Posterior cingulate gyrus (tissue), 11 donors: Measurements from ENCODE around the gene IL17RE.
"Not testable (repeated sequence)": the region's sequence is repeated elsewhere in the genome, so short reads cannot be mapped to it uniquely, and the experiment has no call there.

Experiments
- DNase-seq, 10 donors: peaks; one replicate each; pipeline versions ENCODE4 v3.0.0 to v3.0.0-alpha.2; 2020 to 2021; ENCODE audit warnings: mixed read lengths in 3 of 10
- intact Hi-C: fragments of 100-400 bp; cut with DNase I; formaldehyde crosslinking; loops from one replicate; pipeline ENCODE4 v1.15.1; 2023

Gene IL17RE

GRCh38 chr3:9932535-9932842 is 29.8 kb downstream of the IL17RE start:
- peak in 3 of 10 donors; percentile 49 to 92 (median 80) for DNase-seq
- intact Hi-C loops: loop anchor here (5.0 kb wide), 2 partner anchors 40 to 85 kb away; partner anchors contain the start of gene JAGN1

GRCh38 chr3:9932843-9933560 is 30.4 kb downstream of the IL17RE start:
- peak in 9 of 10 donors; percentile 58 to 95 (median 73) for DNase-seq
- intact Hi-C loops: loop anchor here (5.0 kb wide), 2 partner anchors 41 to 86 kb away; partner anchors contain the start of gene JAGN1

DNA sequence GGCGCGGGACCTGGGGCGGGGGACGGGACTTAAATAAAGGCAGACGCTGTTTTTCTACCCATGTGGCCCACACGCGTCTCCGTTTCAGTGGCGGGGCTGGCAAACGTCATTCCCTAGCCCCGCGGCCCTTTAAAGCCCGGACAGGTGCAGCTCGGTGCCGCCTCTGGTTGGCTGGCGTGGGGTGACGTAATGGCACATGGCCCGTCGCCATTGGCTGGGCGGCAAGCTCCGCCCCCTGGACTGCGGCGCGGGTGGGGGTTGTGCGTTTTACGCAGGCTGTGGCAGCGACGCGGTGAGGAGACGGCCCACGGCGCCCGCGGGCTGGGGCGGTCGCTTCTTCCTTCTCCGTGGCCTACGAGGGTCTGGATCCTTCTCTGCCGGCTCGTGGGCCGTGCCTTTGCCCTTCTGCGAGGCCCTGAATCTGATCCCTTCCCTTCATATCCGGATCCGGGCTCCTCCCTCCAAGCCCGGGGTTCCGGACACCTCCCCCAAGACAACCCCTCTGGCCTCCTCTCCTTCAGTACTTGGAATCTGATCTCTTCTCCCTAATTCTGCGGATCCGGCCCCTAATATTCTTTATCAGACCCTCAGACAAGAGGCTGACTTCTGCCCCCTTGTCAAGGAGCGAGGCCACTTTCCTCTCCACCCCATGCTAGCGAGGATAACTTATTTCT is 31.1 kb downstream of the IL17RE start, which contains the start of gene CRELD1:
TSS of gene CRELD1 (plus strand) at position 274 of the 674 bp plus-strand sequence. CDS start 605 bp downstream, outside the sequence.
- intact Hi-C loops: loop anchor here (5.0 kb wide), 2 partner anchors 41 to 86 kb away; partner anchors contain the start of gene JAGN1
- peak; percentile 95 to 100 (median 98) for DNase-seq

DNA sequence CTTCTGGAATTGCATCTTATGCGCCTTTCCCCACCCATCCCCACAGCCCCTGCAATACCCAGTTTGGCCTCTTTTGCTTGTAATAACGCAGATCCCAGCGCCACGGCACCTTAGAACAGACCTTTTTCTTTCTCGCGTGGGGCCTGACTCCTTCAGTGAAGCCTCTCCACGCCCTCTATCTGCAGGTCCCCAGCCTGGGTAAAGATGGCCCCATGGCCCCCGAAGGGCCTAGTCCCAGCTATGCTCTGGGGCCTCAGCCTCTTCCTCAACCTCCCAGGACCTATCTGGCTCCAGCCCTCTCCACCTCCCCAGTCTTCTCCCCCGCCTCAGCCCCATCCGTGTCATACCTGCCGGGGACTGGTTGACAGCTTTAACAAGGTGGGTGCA is 31.6 kb downstream of the IL17RE start:
- intact Hi-C loops: loop anchor here (5.0 kb wide), 2 partner anchors 42 to 87 kb away; partner anchors contain the start of gene JAGN1
- peak in 1 of 10 donors; percentile 83 for DNase-seq

GRCh38 chr3:9934993-9935392 is 32.3 kb downstream of the IL17RE start:
- intact Hi-C loops: loop anchor here (5.0 kb wide), 2 partner anchors 43 to 88 kb away; partner anchors contain the start of gene JAGN1
- no peak for DNase-seq

GRCh38 chr3:9935966-9936510 is 33.4 kb downstream of the IL17RE start:
- intact Hi-C loops: no loop called here
- DNase-seq: no peak

GRCh38 chr3:9937486-9938238 is 35.0 kb downstream of the IL17RE start:
- DNase-seq: peak in 1 of 10 donors; percentile 53
- intact Hi-C loops: no loop called here

DNA sequence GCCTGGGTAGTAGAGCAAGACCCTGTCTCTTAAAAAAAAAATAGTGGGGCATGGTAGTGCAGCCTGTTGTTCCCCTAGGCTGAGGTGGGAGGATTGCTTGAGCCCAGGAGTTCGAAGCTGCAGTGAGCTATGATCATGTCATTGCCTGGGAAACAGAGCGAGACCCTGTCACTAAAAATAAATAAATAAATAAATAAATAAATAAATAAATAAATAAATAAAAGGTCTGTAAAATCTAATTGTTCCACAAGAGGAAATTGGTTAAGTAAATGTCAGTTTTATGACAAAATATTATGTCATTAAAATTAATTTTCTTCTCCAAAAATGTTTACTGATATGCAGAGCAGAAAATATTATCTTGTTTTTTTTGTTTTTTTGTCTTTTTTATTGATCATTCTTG is 36.3 kb downstream of the IL17RE start:
- intact Hi-C loops: no loop called here
- DNase-seq: no peak

GRCh38 chr3:9939906-9940305 is 37.3 kb downstream of the IL17RE start:
- DNase-seq, intact Hi-C loops: not testable (repeated sequence)

- DNase-seq: no peak
Observed at GRCh38 chr3:9940746-9941145, 38.1 kb downstream of the IL17RE start.

DNA sequence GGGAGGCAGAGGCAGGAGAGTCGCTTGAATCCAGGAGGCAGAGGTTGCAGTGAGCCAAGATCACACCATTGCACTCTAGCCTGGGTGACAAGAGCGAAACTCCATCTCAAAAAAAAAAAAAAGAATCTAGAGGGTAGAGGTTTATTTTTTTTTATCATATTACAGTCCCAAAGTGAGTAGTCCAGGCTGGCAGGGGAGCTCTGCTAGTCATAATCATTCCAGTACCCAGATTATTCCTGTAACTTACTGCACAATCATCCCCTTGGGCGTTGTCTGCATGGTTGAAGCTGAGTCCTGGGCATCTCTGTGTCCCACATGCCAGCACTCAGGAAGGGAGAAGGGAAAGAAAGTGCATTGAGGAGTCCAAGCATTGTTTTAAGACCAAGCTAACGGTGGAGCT is 39.5 kb downstream of the IL17RE start:
- no peak for DNase-seq
- intact Hi-C loops: no loop called here

More at GRCh38 chr3:9940746-9941145, 38.1 kb downstream of the IL17RE start:
- intact Hi-C loops: no loop called here

DNA sequence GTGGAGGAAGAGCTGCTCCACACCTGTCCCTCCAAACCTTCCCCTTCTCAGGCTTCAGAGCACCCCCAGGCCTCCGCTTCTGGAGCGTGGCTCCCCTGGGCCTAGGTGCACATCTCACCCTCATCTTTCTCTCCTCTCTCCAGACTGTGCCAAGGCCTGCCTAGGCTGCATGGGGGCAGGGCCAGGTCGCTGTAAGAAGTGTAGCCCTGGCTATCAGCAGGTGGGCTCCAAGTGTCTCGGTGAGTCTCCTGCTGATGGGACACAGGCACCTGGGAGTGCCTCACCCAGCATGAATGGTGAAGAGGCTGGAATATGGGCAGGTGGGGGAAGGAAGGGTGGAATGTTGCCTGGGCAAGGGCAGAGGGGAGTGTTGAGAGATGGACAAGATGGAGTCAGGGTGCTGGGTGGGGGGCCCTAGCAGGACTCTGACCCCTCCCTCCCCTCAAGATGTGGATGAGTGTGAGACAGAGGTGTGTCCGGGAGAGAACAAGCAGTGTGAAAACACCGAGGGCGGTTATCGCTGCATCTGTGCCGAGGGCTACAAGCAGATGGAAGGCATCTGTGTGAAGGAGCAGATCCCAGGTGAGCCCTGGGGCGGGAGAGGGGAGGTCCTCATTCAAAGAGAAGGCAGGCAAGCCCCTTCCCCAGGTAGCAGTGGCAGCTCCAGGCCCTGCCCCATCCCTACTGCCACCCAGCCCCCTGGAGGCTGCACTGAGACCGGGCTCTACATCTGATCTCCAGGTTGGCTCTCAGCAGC is 40.5 kb downstream of the IL17RE start:
- intact Hi-C loops: no loop called here
- peak in 1 of 10 donors; percentile 61 for DNase-seq

DNA sequence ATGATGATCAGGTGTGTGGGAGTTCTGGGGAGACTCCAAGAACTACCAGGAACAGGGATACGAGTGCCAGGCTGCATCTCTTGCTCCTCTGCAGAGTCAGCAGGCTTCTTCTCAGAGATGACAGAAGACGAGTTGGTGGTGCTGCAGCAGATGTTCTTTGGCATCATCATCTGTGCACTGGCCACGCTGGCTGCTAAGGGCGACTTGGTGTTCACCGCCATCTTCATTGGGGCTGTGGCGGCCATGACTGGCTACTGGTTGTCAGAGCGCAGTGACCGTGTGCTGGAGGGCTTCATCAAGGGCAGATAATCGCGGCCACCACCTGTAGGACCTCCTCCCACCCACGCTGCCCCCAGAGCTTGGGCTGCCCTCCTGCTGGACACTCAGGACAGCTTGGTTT is 41.6 kb downstream of the IL17RE start:
- peak in 7 of 10 donors; percentile 48 to 94 (median 66) for DNase-seq
- intact Hi-C loops: no loop called here

DNA sequence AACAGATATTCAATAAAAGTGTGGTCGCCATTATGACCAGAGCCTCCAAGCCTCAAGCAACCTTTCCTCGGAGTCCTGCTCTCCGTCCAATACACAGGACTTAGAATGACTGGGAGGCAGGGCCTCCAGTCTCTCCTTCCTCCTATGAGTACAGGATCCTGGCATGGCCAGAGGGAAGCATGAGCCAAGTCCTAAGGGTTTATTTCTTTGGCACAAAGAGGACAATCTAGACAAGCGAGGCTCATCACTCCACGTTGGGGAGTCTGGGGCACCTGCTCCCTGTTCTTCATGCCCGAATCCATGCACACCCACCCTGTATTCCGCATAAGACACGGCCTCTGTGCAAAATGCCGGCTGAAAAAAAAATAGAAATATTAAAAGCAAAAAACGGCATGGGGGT is 42.7 kb downstream of the IL17RE start:
- intact Hi-C loops: no loop called here
- no peak for DNase-seq

DNA sequence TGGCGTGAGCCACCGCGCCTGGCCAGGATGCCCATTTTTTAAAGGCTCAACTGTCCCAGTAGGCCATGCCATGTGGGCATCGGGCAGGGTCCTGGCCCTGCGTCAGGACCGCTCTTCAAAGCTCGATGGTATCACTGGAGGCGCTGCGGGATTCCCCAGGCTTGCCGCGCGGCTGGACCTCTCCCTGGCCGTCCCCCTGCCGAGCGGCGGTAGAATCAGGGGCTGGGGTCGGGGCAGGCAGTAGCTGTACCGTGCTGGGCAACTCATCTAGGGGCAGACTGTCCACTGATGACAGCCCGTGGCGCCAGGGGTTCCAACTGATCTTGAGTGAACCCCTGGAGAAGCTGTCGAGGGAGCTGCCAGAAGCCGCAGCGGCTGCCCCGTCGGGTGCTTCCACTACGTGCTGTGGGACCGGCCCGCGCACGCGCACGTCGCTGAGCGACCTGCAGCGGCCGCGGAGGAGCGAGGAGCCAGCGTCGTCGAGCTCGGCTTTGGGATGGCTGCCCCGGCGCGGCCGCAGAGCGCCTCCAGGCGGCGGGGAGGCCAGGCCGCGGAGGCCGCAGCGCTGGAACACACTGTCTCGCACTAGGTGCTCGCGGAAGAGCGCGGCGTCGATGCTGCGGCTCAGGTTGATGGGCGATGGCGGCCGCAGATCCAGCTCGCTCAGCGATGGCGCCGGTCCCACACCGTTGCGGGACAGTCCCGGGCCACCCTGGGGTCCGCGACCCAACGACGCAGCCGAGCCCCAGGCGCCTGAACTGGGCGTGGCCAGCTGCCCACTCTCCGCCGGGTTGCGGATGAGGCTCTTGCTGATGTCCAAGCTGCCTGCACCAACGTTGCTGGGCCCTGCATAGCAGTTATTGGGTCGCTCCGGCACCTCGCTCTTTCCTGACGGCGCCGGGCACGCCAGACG is 43.7 kb downstream of the IL17RE start:
- DNase-seq: peak; percentile 68 to 97 (median 74)
- intact Hi-C loops: loop anchor here (1.0 kb wide), 1 partner anchor 56 kb away; the partner anchor contains the start of gene JAGN1

- peak; percentile 48 to 95 (median 60) for DNase-seq
- intact Hi-C loops: no loop called here
Observed at GRCh38 chr3:9947025-9947995, 44.7 kb downstream of the IL17RE start.

- intact Hi-C loops: no loop called here
- DNase-seq: peak in 2 of 10 donors; percentile 33 to 70
Observed at GRCh38 chr3:9948586-9948985, 45.9 kb downstream of the IL17RE start.
